ENCODE data around the gene HECTD4.

DNA sequence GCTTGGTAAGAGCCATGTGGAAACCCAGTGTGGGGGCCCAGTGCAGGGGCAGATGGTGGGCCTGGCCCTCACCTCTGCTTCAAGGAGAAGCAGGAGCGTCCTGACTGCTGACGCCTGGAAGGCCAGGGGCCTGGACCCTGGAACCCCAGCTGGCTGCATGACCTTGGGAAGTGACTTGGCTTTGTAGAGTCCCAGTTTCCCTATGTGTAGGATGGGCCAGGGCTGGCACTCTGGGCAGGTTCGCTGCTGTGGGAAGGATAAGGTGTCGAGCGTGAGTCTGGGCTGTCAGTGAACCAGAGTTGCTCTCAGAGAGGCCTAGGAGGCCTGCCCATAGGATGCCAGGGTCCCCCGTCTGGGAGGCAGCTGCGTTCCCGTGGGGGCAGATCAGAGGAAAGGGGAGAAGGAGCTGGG lies 213.7 kb downstream of the HECTD4 start:
- TF ChIP-seq, protein P1, sequence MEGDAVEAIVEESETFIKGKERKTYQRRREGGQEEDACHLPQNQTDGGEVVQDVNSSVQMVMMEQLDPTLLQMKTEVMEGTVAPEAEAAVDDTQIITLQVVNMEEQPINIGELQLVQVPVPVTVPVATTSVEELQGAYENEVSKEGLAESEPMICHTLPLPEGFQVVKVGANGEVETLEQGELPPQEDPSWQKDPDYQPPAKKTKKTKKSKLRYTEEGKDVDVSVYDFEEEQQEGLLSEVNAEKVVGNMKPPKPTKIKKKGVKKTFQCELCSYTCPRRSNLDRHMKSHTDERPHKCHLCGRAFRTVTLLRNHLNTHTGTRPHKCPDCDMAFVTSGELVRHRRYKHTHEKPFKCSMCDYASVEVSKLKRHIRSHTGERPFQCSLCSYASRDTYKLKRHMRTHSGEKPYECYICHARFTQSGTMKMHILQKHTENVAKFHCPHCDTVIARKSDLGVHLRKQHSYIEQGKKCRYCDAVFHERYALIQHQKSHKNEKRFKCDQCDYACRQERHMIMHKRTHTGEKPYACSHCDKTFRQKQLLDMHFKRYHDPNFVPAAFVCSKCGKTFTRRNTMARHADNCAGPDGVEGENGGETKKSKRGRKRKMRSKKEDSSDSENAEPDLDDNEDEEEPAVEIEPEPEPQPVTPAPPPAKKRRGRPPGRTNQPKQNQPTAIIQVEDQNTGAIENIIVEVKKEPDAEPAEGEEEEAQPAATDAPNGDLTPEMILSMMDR (conservative IDR thresholded peaks at IDR 0.05), result no peak
- TF ChIP-seq ZFX (IDR thresholded peaks at IDR 0.05), result no peak
